Left ventricle myocardium inferior (tissue), 1 donor: ENCODE data around the gene CCNJL. TPM values are rescaled to one million over a fixed set of nuclear protein-coding genes. Genes with fewer than 3 reads are reported as not detected.
"Not testable (repeated sequence)": the region's sequence is repeated elsewhere in the genome, so short reads cannot be mapped to it uniquely, and the experiment has no call there.

Experiments used
- DNase-seq: peaks from one replicate; pipeline ENCODE4 v3.0.0-alpha.2; 2020
- H3K27ac ChIP-seq: fragments of 200-600 bp; replicated peaks from 2 replicates; pipeline ENCODE4 v1.8.0; 2021
- H3K27me3 ChIP-seq: fragments of 200-600 bp; 2 replicates; pipeline ENCODE4 v1.8.0; 2021; ENCODE audit warnings: low read depth
- H3K36me3 ChIP-seq: fragments of 200-600 bp; 2 replicates; pipeline ENCODE4 v1.8.0; 2021
- H3K4me1 ChIP-seq: fragments of 200-600 bp; 2 replicates; pipeline ENCODE4 v1.8.0; 2021
- H3K4me3 ChIP-seq: fragments of 200-600 bp; 2 replicates; pipeline ENCODE4 v1.8.0; 2021; ENCODE audit warnings: mild to moderate bottlenecking, moderate library complexity
- H3K9me3 ChIP-seq: fragments of 200-600 bp; replicated peaks from 2 replicates; pipeline ENCODE4 v1.8.0; 2021
- intact Hi-C: fragments of 100-400 bp; cut with micrococcal nuclease; formaldehyde crosslinking; loops from one replicate; pipeline ENCODE4 v1.11.0; 2022
- total RNA-seq: library from RNA; stranded (reverse); fragmentation: NEBNext Ultra II Directional; extraction: Animal tissue kit (Norgen Biotek cat#: 25700); gene quantifications from one replicate; pipeline ENCODE4 v1.2.1, GENCODE V29; 2021
- TF ChIP-seq, protein P1 (sequence below): fragments of 200-600 bp; IDR thresholded peaks from 2 replicates; pipeline ENCODE4 v1.8.0; 2021; ENCODE audit warnings: antibody characterized with exemption, mild to moderate bottlenecking, borderline replicate concordance
- donor health status: DM: no; HTN: yes; CAD: no; lungs with severe emphysema.

Gene CCNJL
- total RNA-seq, 1 donor from 2014 or later, result 6.5 TPM

DNA sequence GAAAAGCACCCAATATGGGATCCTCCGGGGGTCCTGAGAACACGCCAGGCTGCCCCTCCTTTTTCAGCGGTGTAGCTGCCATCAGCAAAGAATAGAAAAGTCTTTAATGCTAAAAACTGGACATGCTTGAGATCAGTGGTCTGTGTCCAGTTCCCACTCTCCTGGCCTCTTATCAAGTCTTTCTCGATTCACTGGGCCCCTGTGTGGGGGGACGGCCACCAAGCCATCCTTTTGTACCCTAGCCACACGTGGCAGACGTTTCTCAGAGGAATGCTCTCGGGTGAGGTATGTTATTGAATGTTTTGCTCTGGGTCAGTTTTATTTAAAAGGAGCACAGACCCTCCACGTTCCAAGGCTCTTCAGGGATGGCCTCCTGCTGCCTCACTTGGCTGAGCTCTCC is 59.4 kb downstream of the CCNJL start:
- no peak overlapping the region for H3K4me3 ChIP-seq
- intact Hi-C loops, result no loop called here
- TF ChIP-seq, protein P1, sequence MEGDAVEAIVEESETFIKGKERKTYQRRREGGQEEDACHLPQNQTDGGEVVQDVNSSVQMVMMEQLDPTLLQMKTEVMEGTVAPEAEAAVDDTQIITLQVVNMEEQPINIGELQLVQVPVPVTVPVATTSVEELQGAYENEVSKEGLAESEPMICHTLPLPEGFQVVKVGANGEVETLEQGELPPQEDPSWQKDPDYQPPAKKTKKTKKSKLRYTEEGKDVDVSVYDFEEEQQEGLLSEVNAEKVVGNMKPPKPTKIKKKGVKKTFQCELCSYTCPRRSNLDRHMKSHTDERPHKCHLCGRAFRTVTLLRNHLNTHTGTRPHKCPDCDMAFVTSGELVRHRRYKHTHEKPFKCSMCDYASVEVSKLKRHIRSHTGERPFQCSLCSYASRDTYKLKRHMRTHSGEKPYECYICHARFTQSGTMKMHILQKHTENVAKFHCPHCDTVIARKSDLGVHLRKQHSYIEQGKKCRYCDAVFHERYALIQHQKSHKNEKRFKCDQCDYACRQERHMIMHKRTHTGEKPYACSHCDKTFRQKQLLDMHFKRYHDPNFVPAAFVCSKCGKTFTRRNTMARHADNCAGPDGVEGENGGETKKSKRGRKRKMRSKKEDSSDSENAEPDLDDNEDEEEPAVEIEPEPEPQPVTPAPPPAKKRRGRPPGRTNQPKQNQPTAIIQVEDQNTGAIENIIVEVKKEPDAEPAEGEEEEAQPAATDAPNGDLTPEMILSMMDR, result no peak

DNA sequence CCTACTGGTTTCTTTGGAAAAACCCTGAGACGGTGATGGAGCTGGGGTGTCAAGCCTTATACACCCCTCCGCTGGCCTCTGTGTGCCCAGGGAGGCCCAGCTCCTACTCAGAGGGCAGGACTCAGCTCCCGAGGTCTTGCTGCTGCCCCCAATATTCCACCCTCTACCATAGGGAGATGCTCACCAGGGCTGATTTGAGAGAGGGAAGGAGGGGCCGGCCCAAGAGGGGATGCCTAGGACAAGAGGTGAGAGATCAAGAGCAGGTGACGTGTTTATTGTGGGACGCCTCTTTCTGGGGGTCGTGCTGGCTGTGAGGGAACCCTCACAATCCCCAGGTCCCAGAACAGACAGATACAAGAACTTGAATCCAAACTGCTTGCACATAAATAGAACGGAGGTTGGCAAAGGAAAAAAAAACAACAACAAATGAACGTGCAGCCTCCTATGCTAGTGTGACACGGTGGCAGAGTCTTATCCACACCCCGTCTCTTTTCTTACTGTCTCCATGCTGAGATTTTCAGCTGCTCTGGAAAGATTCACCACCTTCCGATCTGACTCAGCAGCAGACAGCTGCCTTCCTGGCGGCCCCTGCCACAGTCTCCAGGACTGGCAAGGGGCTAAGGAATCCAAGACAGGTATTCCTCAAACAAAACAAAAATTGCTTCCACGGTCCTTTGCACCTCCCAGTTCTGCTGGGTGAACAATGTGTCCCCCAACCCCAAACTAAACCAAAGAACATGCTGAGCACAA is 60.8 kb downstream of the CCNJL start:
- Histone ChIP-seq H3K27ac (no peak overlapping the region), H3K9me3 (no peaks in the 10 kb centered on the region), H3K4me3 (no peak overlapping the region), H3K4me1 (peaks cover 5% of the 10 kb centered on the region), H3K36me3 (peaks cover 40% of the 10 kb centered on the region), H3K27me3 (no peaks in the 10 kb centered on the region)
- no peak for DNase-seq
- TF ChIP-seq, protein P1, result no peak
- intact Hi-C loops, result no loop called here

More for the DNA sequence above, 59.4 kb downstream of the CCNJL start:
- H3K4me1 ChIP-seq, result peaks cover 4% of the 10 kb centered on the region
- H3K9me3 ChIP-seq, result no peaks in the 10 kb centered on the region
- DNase-seq, result no peak
- H3K36me3 ChIP-seq, result peaks cover 40% of the 10 kb centered on the region
- H3K27me3 ChIP-seq, result no peaks in the 10 kb centered on the region
- no peak overlapping the region for H3K27ac ChIP-seq

DNA sequence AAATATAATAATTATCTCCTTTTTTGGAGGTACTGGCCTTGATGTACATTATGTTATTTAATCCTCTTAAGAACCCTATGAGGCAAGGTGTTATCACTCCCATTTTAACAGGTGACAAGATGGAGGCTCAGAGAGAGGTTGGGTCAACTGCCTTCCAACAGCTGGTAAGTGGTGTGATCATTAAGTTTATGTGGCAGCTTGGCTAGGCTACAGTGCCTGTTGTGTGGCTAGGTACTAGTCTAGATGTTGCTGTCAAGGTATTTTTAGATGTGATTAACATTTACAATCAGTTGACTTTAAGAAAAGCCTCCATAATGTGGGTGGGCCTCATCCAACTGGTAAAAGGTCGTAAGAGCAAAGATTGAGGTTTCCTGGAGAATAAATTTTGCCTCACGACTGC is 61.5 kb downstream of the CCNJL start:
- no peak overlapping the region for H3K27ac ChIP-seq
- H3K36me3 ChIP-seq, result peaks cover 40% of the 10 kb centered on the region
- no peaks in the 10 kb centered on the region for H3K27me3 ChIP-seq
- intact Hi-C loops, result no loop called here
- TF ChIP-seq, protein P1, result no peak
- peaks cover 5% of the 10 kb centered on the region for H3K4me1 ChIP-seq
- H3K4me3 ChIP-seq, result no peak overlapping the region
- DNase-seq, result no peak
- no peaks in the 10 kb centered on the region for H3K9me3 ChIP-seq

DNA sequence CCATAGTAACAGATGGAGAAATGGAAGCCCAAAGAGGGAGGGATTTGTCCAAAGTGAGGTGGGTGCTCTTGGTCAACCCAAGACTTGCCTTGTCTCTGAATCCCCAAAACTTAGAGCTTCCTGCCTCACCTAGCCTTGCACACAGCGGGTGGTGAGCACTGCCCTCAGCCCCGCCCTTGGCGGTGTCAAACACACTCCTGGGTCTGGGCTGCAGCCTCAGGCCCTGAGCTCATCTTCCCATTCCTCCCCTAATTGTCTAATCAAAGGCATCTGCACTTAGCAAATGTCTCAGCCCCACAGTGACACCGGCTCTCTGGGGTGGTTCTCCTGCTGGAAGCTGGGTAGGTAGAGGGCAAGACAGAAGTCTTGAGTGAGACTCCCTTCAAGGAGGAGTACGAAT is 62.1 kb downstream of the CCNJL start:
- intact Hi-C loops, result no loop called here
- no peak for DNase-seq
- TF ChIP-seq, protein P1, result no peak
- Histone ChIP-seq H3K4me1 (peaks cover 5% of the 10 kb centered on the region), H3K9me3 (no peaks in the 10 kb centered on the region), H3K4me3 (no peak overlapping the region), H3K36me3 (peaks cover 34% of the 10 kb centered on the region), H3K27me3 (no peaks in the 10 kb centered on the region), H3K27ac (no peak overlapping the region)

DNA sequence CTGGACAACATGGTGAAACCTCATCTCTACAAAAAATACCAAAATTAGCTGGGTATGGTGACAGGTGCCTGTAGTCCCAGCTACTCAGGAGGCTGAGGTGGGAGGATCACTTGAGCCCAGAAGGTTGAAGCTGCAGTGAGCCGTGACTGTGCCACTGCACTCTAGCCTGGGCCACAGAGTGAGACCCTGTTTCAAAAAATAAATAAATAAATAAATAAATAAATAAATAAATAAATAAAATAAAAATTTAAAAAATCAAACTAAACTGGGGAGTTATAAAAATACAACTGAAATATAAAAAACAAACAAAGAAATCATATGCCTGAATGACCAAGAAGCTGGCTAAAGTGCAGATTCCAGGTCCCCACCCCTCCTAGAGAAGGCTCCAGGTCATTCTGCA is 62.8 kb downstream of the CCNJL start:
- DNase-seq, H3K4me1 ChIP-seq, H3K9me3 ChIP-seq, H3K4me3 ChIP-seq, intact Hi-C loops, H3K27ac ChIP-seq, H3K27me3 ChIP-seq: not testable (repeated sequence)
- H3K36me3 ChIP-seq, result peaks cover 28% of the 10 kb centered on the region

DNA sequence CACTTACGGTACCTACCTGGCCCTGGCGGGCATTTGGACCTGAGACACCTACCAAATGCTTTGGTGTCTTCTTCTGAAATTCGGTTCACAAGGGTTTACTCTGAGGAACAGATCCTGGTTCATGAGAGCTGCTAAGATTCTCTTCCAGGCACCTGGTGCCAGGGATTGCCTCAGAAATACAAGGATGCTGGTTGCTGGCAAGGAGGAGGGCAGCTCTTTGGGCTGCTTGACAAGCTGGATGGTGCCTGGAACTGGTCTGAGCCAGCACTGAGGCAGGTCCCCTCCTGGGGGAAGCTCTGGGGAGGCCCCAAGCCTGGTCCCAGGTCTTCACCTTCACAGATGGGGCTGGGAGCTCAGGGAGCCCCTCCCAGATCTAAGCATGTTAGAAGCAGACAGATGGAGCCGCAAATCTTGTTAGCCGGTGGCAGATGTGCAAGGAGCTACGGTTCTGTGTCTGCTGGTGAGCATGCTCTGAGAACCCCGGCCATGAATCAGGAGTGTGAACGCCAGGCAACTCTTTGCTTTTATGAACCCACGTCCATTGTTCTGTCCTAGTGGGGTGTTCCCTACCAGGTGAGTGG is 66.8 kb downstream of the CCNJL start:
- DNase-seq, result no peak
- Histone ChIP-seq H3K27ac (no peak overlapping the region), H3K36me3 (no peaks in the 10 kb centered on the region), H3K4me1 (peaks cover 5% of the 10 kb centered on the region), H3K9me3 (no peaks in the 10 kb centered on the region), H3K27me3 (no peaks in the 10 kb centered on the region), H3K4me3 (no peak overlapping the region)
- TF ChIP-seq, protein P1, result no peak
- intact Hi-C loops, result no loop called here
